ENCODE data around the gene TSC22D3.

The TSC22D3 gene

GRCh38 chrX:107677909-107678308 lies 97.7 kb downstream of the TSC22D3 start:
- TF ChIP-seq CTCF (IDR thresholded peaks at IDR 0.05; ENCODE audit: extremely low read depth, missing control alignments) = no peak
- DNase-seq (ENCODE audit: low spot score) = no peak

- DNase-seq (ENCODE audit: low spot score) = no peak
- TF ChIP-seq CTCF (IDR thresholded peaks at IDR 0.05; ENCODE audit: extremely low read depth, missing control alignments) = no peak
Measured at GRCh38 chrX:107677501-107677901, 98.1 kb downstream of the TSC22D3 start.

- DNase-seq (ENCODE audit: low spot score) = peak; percentile 13
- TF ChIP-seq CTCF (IDR thresholded peaks at IDR 0.05; ENCODE audit: extremely low read depth, missing control alignments) = no peak
Measured at GRCh38 chrX:107676559-107677378, 98.8 kb downstream of the TSC22D3 start.

GRCh38 chrX:107675823-107676555 lies 99.6 kb downstream of the TSC22D3 start:
- TF ChIP-seq CTCF (IDR thresholded peaks at IDR 0.05; ENCODE audit: extremely low read depth, missing control alignments) = no peak

GRCh38 chrX:107675365-107675654 lies 100.3 kb downstream of the TSC22D3 start:
- TF ChIP-seq CTCF (IDR thresholded peaks at IDR 0.05; ENCODE audit: extremely low read depth, missing control alignments) = no peak
- no peak for DNase-seq (ENCODE audit: low spot score)

More at GRCh38 chrX:107675823-107676555, 99.6 kb downstream of the TSC22D3 start:
- no peak for DNase-seq (ENCODE audit: low spot score)

- no peak for TF ChIP-seq CTCF (IDR thresholded peaks at IDR 0.05; ENCODE audit: extremely low read depth, missing control alignments)
- DNase-seq (ENCODE audit: low spot score) = no peak
Measured at GRCh38 chrX:107674480-107675364, 100.9 kb downstream of the TSC22D3 start.

Data from GM20000 (cell line).